H9 (cell line): Measurements from ENCODE around the gene GP1BA. TPM values are rescaled to one million over a fixed set of nuclear protein-coding genes. Genes with fewer than 3 reads are reported as not detected.

Experiments
- DNase-seq: peaks from one replicate; pipeline ENCODE4 v3.0.0-alpha.2; 2017
- H2AFZ ChIP-seq: one replicate; pipeline ENCODE4 v1.6.1; 2013; ENCODE audit warnings: mild to moderate bottlenecking, low read length, control low read depth, moderate library complexity
- H2AK5ac ChIP-seq: 2 replicates; pipeline ENCODE4 v1.6.1; 2013; ENCODE audit warnings: low read length, control low read depth, mixed read lengths; ENCODE audit not compliant: insufficient read length
- H2BK120ac ChIP-seq: one replicate; pipeline ENCODE4 v1.6.1; 2013; ENCODE audit warnings: low read depth, mild to moderate bottlenecking, low read length, control low read depth, inconsistent platforms; ENCODE audit not compliant: poor library complexity, severe bottlenecking
- H2BK12ac ChIP-seq: 2 replicates; pipeline ENCODE4 v1.6.1; 2013; ENCODE audit warnings: low read length, control low read depth, mixed read lengths, low read depth; ENCODE audit not compliant: insufficient read length
- H2BK15ac ChIP-seq: 2 replicates; pipeline ENCODE4 v1.6.1; 2013; ENCODE audit warnings: low read depth, low read length, control low read depth
- H2BK20ac ChIP-seq: one replicate; pipeline ENCODE4 v1.6.1; 2013; ENCODE audit warnings: low read depth, mild to moderate bottlenecking, low read length, control low read depth, inconsistent platforms; ENCODE audit not compliant: poor library complexity, severe bottlenecking
- H2BK5ac ChIP-seq: 2 replicates; pipeline ENCODE4 v1.6.1; 2013; ENCODE audit warnings: low read length, control low read depth, mixed read lengths; ENCODE audit not compliant: insufficient read length
- H3K14ac ChIP-seq: 2 replicates; pipeline ENCODE4 v1.6.1; 2013; ENCODE audit warnings: low read length, control low read depth; ENCODE audit not compliant: insufficient read depth
- H3K18ac ChIP-seq: 2 replicates; pipeline ENCODE4 v1.6.1; 2013; ENCODE audit warnings: low read depth, mild to moderate bottlenecking, mixed read lengths, low read length, control low read depth; ENCODE audit not compliant: insufficient read length
- H3K23ac ChIP-seq: 2 replicates; pipeline ENCODE4 v1.6.1; 2013; ENCODE audit warnings: low read length, control low read depth, mixed read lengths, low read depth; ENCODE audit not compliant: insufficient read length
- H3K23me2 ChIP-seq: 2 replicates; pipeline ENCODE4 v1.6.1; 2013; ENCODE audit warnings: low read depth, mild to moderate bottlenecking, mixed read lengths, low read length, control low read depth; ENCODE audit not compliant: insufficient read length, poor library complexity, severe bottlenecking
- H3K27ac ChIP-seq: 2 replicates; pipeline ENCODE4 v1.5.1; 2013; ENCODE audit warnings: low read length, control low read depth, mixed read lengths, low read depth; ENCODE audit not compliant: insufficient read length
- H3K27me3 ChIP-seq: 2 replicates; pipeline ENCODE4 v1.6.1; 2013; ENCODE audit warnings: low read length, control low read depth, inconsistent platforms; ENCODE audit not compliant: insufficient read depth
- H3K4ac ChIP-seq: 2 replicates; pipeline ENCODE4 v1.6.1; 2013; ENCODE audit warnings: low read depth, mild to moderate bottlenecking, control low read depth, inconsistent platforms, low read length, moderate library complexity
- H3K4me1 ChIP-seq: 2 replicates; pipeline ENCODE4 v1.6.1; 2013; ENCODE audit warnings: low read length, control low read depth, inconsistent platforms; ENCODE audit not compliant: insufficient read depth
- H3K4me2 ChIP-seq: 2 replicates; pipeline ENCODE4 v1.6.1; 2013; ENCODE audit warnings: low read length, control low read depth, mixed read lengths; ENCODE audit not compliant: insufficient read length, insufficient read depth
- H3K56ac ChIP-seq: 2 replicates; pipeline ENCODE4 v1.6.1; 2013; ENCODE audit warnings: low read depth, mild to moderate bottlenecking, mixed read lengths, low read length, control low read depth; ENCODE audit not compliant: insufficient read length
- H3K79me1 ChIP-seq: 2 replicates; pipeline ENCODE4 v1.6.1; 2013; ENCODE audit warnings: low read depth, mild to moderate bottlenecking, moderate library complexity, low read length, control low read depth, inconsistent platforms; ENCODE audit not compliant: insufficient read depth, poor library complexity, severe bottlenecking
- H3K79me2 ChIP-seq: 2 replicates; pipeline ENCODE4 v1.6.1; 2013; ENCODE audit warnings: low read length, control low read depth, inconsistent platforms; ENCODE audit not compliant: insufficient read depth
- H3K9ac ChIP-seq: 2 replicates; pipeline ENCODE4 v1.6.1; 2013; ENCODE audit warnings: low read length, control low read depth, mixed read lengths; ENCODE audit not compliant: insufficient read length; ENCODE audit errors: extremely low read depth
- H3K9me3 ChIP-seq: one replicate; pipeline ENCODE4 v1.6.1; 2013; ENCODE audit warnings: low read depth, low read length, inconsistent platforms; ENCODE audit not compliant: control insufficient read depth
- H3T11ph ChIP-seq: one replicate; pipeline ENCODE4 v1.6.1; 2013; ENCODE audit warnings: mild to moderate bottlenecking, low read length, control low read depth, inconsistent platforms
- H4K20me1 ChIP-seq: one replicate; pipeline ENCODE4 v1.6.1; 2013; ENCODE audit not compliant: control insufficient read depth, insufficient read length, insufficient read depth
- H4K5ac ChIP-seq: 2 replicates; pipeline ENCODE4 v1.6.1; 2013; ENCODE audit warnings: low read depth, mild to moderate bottlenecking, mixed read lengths, low read length, control low read depth; ENCODE audit not compliant: insufficient read length
- H4K8ac ChIP-seq: replicated peaks from 2 replicates; pipeline ENCODE4 v1.6.1; 2013; ENCODE audit warnings: low read length, control low read depth, mixed read lengths, low read depth; ENCODE audit not compliant: insufficient read length
- H4K91ac ChIP-seq: 2 replicates; pipeline ENCODE4 v1.6.1; 2013; ENCODE audit warnings: low read depth, mild to moderate bottlenecking, moderate library complexity, mixed read lengths, low read length, control low read depth; ENCODE audit not compliant: insufficient read length
- H3K27ac Mint-ChIP-seq, 3 experiments: 2 replicates in 2 of 3; 3 replicates in 1 of 3; pipeline ENCODE4 v1.8.0; 2020 to 2021; ENCODE audit warnings: mixed read lengths in 3 of 3, mild to moderate bottlenecking in 1 of 3, moderate library complexity in 1 of 3
- H3K27me3 Mint-ChIP-seq: 2 replicates; pipeline ENCODE4 v1.8.0; 2021; ENCODE audit warnings: low read depth, mild to moderate bottlenecking, moderate library complexity, mixed read lengths
- H3K36me3 Mint-ChIP-seq, 3 experiments: 2 replicates in 2 of 3; 3 replicates in 1 of 3; pipeline ENCODE4 v1.8.0; 2020 to 2021; ENCODE audit warnings: low read depth in 3 of 3, mixed read lengths in 3 of 3; ENCODE audit not compliant: insufficient read depth in 1 of 3
- H3K4me1 Mint-ChIP-seq, 2 experiments: 2 replicates each; pipeline ENCODE4 v1.8.0; 2020; ENCODE audit warnings: mixed read lengths in 2 of 2
- H3K4me3 Mint-ChIP-seq, 2 experiments: 2 replicates in 1 of 2; 3 replicates in 1 of 2; pipeline ENCODE4 v1.8.0; 2020 to 2021; ENCODE audit warnings: mild to moderate bottlenecking in 2 of 2, mixed read lengths in 2 of 2, moderate library complexity in 1 of 2
- H3K9me3 Mint-ChIP-seq, 2 experiments: 2 replicates in 1 of 2; 3 replicates in 1 of 2; pipeline ENCODE4 v1.8.0; 2020; ENCODE audit warnings: mild to moderate bottlenecking in 2 of 2, mixed read lengths in 2 of 2, moderate library complexity in 1 of 2
- WGBS: extraction: QIAGEN DNeasy Blood & Tissue Kit; methylation state at CpG from one replicate; pipeline ENCODE4 v1.1.7; 2013; ENCODE audit warnings: missing lambda C conversion rate, low lambda C conversion rate, mixed read lengths; ENCODE audit not compliant: insufficient read length; ENCODE audit errors: extremely low coverage; 5-methylcytosine and 5-hydroxymethylcytosine counted together
- total RNA-seq: library from RNA; stranded (reverse); gene quantifications from 2 replicates; pipeline ENCODE4 v1.2.1, GENCODE V29; 2021
- TF ChIP-seq, protein P1 (sequence below): fragments of 200-600 bp; sonication (generic); conservative IDR thresholded peaks from 3 replicates; pipeline ENCODE4 v1.8.0; 2021; ENCODE audit warnings: antibody characterized with exemption, mild to moderate bottlenecking

GP1BA gene
- total RNA-seq, 1 experiment from 2014 or later: not detected

DNA sequence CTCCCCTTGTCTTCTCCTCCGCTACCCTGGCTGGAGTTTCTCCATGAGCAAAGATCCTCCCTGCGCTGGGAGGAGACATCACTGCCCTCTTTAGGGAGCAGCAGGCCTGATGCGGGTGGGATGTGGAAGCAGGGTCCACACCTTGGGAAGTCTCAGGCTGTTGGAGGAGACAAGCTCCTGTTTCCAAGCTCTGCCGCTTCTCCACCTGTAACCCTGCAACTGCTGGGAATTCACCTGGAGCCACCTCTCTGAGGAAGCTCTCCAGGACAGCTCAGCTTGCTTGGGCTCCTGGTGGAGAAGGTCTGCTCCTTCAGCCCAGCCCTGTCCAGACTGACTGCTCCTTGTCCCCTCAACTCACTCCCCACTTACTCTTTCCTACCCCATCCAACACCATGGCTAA is 47.6 kb upstream of the GP1BA start:
- Mint-ChIP-seq H3K4me1 (peaks cover 3 to 18% of the 10 kb centered on the region in 2 experiments), H3K27ac (peak overlapping the region in 2 of 3 experiments; percentile 59 to 62; a peak in 3 of 7 replicates), H3K36me3 (peaks cover 20 to 60% (median 41%) of the 10 kb centered on the region in 3 experiments; a peak in 6 of 7 replicates), H3K4me3 (no peak overlapping the region), H3K9me3 (no peaks in the 10 kb centered on the region), H3K27me3 (no peaks in the 10 kb centered on the region)
- H4K20me1 ChIP-seq: no peaks in the 10 kb centered on the region
- no peak overlapping the region for H3K4me2 ChIP-seq
- no peak overlapping the region for H2BK5ac ChIP-seq
- DNase-seq: no peak
- H2AK5ac ChIP-seq: no peak overlapping the region
- H3K27ac ChIP-seq: no peak overlapping the region
- H3T11ph ChIP-seq: no peak overlapping the region
- no peaks in the 10 kb centered on the region for H3K4me1 ChIP-seq
- no peaks in the 10 kb centered on the region for H3K9me3 ChIP-seq
- no peaks in the 10 kb centered on the region for H3K79me2 ChIP-seq
- H2BK120ac ChIP-seq: no peak overlapping the region
- no peak overlapping the region for H3K4ac ChIP-seq
- H2BK15ac ChIP-seq: no peak overlapping the region
- no peak overlapping the region for H3K18ac ChIP-seq
- no peak overlapping the region for H3K23ac ChIP-seq
- no peak overlapping the region for H3K9ac ChIP-seq
- H4K8ac ChIP-seq: no peak overlapping the region
- no peak overlapping the region for H2BK20ac ChIP-seq
- H3K79me1 ChIP-seq: no peaks in the 10 kb centered on the region
- WGBS: no CpG with 5 or more reads among the region's 4 CpGs
- H2AFZ ChIP-seq: no peak overlapping the region
- H3K14ac ChIP-seq: no peak overlapping the region
- H4K5ac ChIP-seq: no peak overlapping the region
- no peaks in the 10 kb centered on the region for H3K27me3 ChIP-seq
- TF ChIP-seq, protein P1, sequence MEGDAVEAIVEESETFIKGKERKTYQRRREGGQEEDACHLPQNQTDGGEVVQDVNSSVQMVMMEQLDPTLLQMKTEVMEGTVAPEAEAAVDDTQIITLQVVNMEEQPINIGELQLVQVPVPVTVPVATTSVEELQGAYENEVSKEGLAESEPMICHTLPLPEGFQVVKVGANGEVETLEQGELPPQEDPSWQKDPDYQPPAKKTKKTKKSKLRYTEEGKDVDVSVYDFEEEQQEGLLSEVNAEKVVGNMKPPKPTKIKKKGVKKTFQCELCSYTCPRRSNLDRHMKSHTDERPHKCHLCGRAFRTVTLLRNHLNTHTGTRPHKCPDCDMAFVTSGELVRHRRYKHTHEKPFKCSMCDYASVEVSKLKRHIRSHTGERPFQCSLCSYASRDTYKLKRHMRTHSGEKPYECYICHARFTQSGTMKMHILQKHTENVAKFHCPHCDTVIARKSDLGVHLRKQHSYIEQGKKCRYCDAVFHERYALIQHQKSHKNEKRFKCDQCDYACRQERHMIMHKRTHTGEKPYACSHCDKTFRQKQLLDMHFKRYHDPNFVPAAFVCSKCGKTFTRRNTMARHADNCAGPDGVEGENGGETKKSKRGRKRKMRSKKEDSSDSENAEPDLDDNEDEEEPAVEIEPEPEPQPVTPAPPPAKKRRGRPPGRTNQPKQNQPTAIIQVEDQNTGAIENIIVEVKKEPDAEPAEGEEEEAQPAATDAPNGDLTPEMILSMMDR: no peak
- H3K56ac ChIP-seq: no peak overlapping the region
- H3K23me2 ChIP-seq: no peaks in the 10 kb centered on the region
- no peak overlapping the region for H2BK12ac ChIP-seq
- H4K91ac ChIP-seq: no peak overlapping the region
